A673 (cell line): ENCODE measurements around the gene SAMD13. TPM values are rescaled to one million over a fixed set of nuclear protein-coding genes. Genes with fewer than 3 reads are reported as not detected.

ENCODE experiments used
- BruUV-seq: library from RNA; stranded (reverse); fragments of 400-500 nt; replicated peaks from 2 replicates; lab custom pipeline; 2021; lab: Mats Ljungman, UMichigan
- CTCF ChIA-PET: fragments of 300-600 bp; sonication (Branson Sonifier 250); formaldehyde crosslinking; loops from one replicate; lab custom pipeline; 2022; ENCODE audit warnings: antibody characterized with exemption; lab: Charles Lee
- POLR2A ChIA-PET: fragments of 300-600 bp; sonication (Branson Sonifier 250); formaldehyde crosslinking; loops from one replicate; lab custom pipeline; 2022; ENCODE audit warnings: antibody characterized with exemption; ENCODE audit not compliant: low non-redundant PET; lab: Charles Lee
- DNase-seq: peaks from one replicate; pipeline ENCODE4 v3.0.0-alpha.2; 2015; ENCODE audit warnings: low spot score
- H3K27ac ChIP-seq: fragments of 200-600 bp; sonication (generic); 2 replicates; pipeline ENCODE4 v1.5.1; 2016; ENCODE audit warnings: mixed run types, low read depth, mild to moderate bottlenecking, mixed read lengths, antibody characterized with exemption, low read length; ENCODE audit not compliant: poor library complexity, severe bottlenecking
- H3K27me3 ChIP-seq: fragments of 200-600 bp; sonication (generic); replicated peaks from 2 replicates; pipeline ENCODE4 v1.6.1; 2017; ENCODE audit warnings: mixed run types, low read depth, mild to moderate bottlenecking, mixed read lengths, antibody characterized with exemption, low read length; ENCODE audit not compliant: insufficient read depth, poor library complexity
- H3K36me3 ChIP-seq: fragments of 200-600 bp; sonication (generic); 2 replicates; pipeline ENCODE4 v1.6.1; 2016; ENCODE audit warnings: mixed run types, mild to moderate bottlenecking, mixed read lengths, antibody characterized with exemption, low read length; ENCODE audit not compliant: insufficient read depth, poor library complexity, severe bottlenecking
- H3K4me1 ChIP-seq: fragments of 200-600 bp; sonication (generic); 2 replicates; pipeline ENCODE4 v1.6.1; 2017; ENCODE audit warnings: mixed run types, mild to moderate bottlenecking, mixed read lengths, antibody characterized with exemption, low read length; ENCODE audit not compliant: insufficient read depth, poor library complexity, severe bottlenecking
- H3K4me3 ChIP-seq: fragments of 200-600 bp; sonication (generic); 2 replicates; pipeline ENCODE4 v1.5.1; 2016; ENCODE audit warnings: low read depth, mixed run types, mild to moderate bottlenecking, mixed read lengths, low read length; ENCODE audit not compliant: poor library complexity, severe bottlenecking
- H3K9me3 ChIP-seq: fragments of 200-600 bp; sonication (generic); 2 replicates; pipeline ENCODE4 v1.6.1; 2016; ENCODE audit warnings: mixed run types, low read depth, mild to moderate bottlenecking, mixed read lengths, antibody characterized with exemption, low read length; ENCODE audit not compliant: poor library complexity, severe bottlenecking
- CTCF ChIP-seq: fragments of 300-800, 200-600 bp; sonication (generic); conservative IDR thresholded peaks from 2 replicates; pipeline ENCODE4 v1.5.1; 2017; ENCODE audit warnings: low read depth, mild to moderate bottlenecking, antibody characterized with exemption, low read length, moderate library complexity, mixed read lengths
- EZH2 ChIP-seq: fragments of 200-600 bp; sonication (generic); IDR thresholded peaks from 2 replicates; pipeline ENCODE4 v1.6.1; 2017; ENCODE audit warnings: borderline replicate concordance, low read depth, mild to moderate bottlenecking, mixed read lengths, antibody characterized with exemption, low read length; ENCODE audit not compliant: poor library complexity, severe bottlenecking
- intact Hi-C: fragments of 100-400 bp; cut with micrococcal nuclease; formaldehyde crosslinking; loops from one replicate; pipeline ENCODE4 v1.10.0; 2022; ENCODE audit not compliant: unreplicated experiment
- total RNA-seq: library from RNA; stranded (reverse); gene quantifications from 2 replicates; pipeline ENCODE4 v1.2.3, GENCODE V29; 2021

The SAMD13 gene
- total RNA-seq, 1 experiment from 2014 or later = 1.2 TPM

GRCh38 chr1:84355556-84355955, 54.0 kb downstream of the SAMD13 start:
- TF ChIP-seq EZH2 (no peak), CTCF (no peak)
- intact Hi-C loops = no loop called here
- H3K27ac ChIP-seq = no peak overlapping the region
- H3K4me1 ChIP-seq = peaks cover 10% of the 10 kb centered on the region
- H3K27me3 ChIP-seq = no peaks in the 10 kb centered on the region
- DNase-seq = no peak
- no TSS peak for BruUV-seq
- ChIA-PET CTCF (no interaction called here), POLR2A (interaction anchor here (0.6 kb wide), 1 partner anchor 745 kb away, joined by 3 read pairs; no protein-coding TSS in a partner anchor)
- H3K4me3 ChIP-seq = no peak overlapping the region
- no peaks in the 10 kb centered on the region for H3K36me3 ChIP-seq
- no peaks in the 10 kb centered on the region for H3K9me3 ChIP-seq

- CTCF ChIA-PET = no interaction called here
- Histone ChIP-seq H3K27ac (no peak overlapping the region), H3K36me3 (no peaks in the 10 kb centered on the region), H3K4me3 (no peak overlapping the region), H3K9me3 (no peaks in the 10 kb centered on the region), H3K27me3 (no peaks in the 10 kb centered on the region), H3K4me1 (no peaks in the 10 kb centered on the region)
- TF ChIP-seq CTCF (no peak), EZH2 (no peak)
- no peak for DNase-seq
- POLR2A ChIA-PET = no interaction called here
- intact Hi-C loops = no loop called here
- BruUV-seq = no TSS peak
These were observed 55.4 kb downstream of the SAMD13 start for GRCh38 chr1:84356881-84357280.

DNA sequence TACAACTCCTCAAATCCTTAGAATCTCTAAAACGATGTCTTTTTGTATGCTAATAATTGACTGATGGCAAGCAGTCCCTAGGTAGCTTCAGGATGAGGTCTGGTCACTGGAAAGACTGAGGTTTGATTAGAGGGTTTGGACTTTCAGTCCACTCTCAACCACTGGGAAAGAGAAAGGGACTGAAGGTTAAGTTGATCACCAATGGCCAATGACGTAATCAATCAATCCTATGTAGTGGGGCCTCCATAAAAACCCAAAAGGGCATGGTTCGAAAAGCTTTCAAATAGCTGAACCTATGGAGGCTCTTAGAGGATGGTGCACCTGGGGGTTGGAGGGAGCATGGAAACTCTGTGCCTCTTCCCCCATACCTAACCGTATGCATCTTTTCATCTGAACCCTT, 57.2 kb downstream of the SAMD13 start:
- Histone ChIP-seq H3K4me1 (no peaks in the 10 kb centered on the region), H3K4me3 (no peak overlapping the region), H3K27ac (no peak overlapping the region), H3K9me3 (no peaks in the 10 kb centered on the region), H3K27me3 (no peaks in the 10 kb centered on the region), H3K36me3 (no peaks in the 10 kb centered on the region)
- TF ChIP-seq EZH2 = no peak
- no peak for TF ChIP-seq CTCF
- intact Hi-C loops = no loop called here
- ChIA-PET POLR2A (no interaction called here), CTCF (no interaction called here)
- no TSS peak for BruUV-seq
- no peak for DNase-seq
